GM19043 (cell line): ENCODE data around the gene CDX2.
A peak's percentile ranks its signal among the peaks of the same experiment; 100 is the strongest.
"Not testable (repeated sequence)": the region's sequence is repeated elsewhere in the genome, so short reads cannot be mapped to it uniquely, and the experiment has no call there.

Experiments used
- ATAC-seq: cut with Tn5 transposase; IDR thresholded peaks from one replicate; pipeline ENCODE4 v1.9.1; 2021; ENCODE audit warnings: low read depth; ENCODE audit not compliant: unreplicated experiment

CDX2 gene, protein sequence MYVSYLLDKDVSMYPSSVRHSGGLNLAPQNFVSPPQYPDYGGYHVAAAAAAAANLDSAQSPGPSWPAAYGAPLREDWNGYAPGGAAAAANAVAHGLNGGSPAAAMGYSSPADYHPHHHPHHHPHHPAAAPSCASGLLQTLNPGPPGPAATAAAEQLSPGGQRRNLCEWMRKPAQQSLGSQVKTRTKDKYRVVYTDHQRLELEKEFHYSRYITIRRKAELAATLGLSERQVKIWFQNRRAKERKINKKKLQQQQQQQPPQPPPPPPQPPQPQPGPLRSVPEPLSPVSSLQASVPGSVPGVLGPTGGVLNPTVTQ

DNA sequence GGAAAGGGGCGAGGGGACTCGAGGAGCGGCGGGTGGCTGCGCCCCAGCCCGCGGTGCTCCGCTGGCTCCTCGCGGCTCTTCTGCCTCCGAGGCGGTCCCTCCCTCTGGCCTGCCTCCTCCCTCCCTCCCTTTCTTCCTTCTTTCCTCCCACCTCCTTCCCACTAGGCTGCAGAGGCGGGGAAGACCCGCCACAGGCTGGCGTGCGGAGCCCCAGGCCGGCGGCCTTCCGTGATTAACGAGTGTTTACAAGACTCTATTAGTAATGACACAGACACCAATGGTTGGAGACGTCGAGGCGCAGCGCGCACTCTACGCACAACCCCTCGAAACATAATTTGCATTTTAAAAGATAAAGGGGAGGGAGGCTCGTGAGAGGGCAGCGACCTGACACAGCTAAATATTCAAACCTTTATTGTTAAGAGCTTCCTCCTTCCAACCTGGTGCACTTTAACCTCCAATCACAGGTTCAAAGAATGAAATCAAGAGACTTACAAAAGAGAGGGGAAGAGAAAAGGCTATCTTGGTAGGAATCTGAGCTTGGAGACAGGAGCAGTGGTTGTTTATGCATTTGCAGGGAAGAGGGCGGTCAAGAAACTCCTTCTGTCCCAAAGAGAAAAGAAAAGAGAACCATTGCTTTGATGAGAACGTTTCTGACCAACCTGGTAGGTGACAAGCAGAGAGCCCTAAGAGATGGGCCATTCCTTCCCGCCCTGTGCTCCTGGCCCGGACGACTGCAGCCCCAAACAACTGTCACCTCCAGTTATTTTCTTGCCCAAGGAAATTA lies at the start of gene CDX2:
Gene CDX2, minus strand, starts transcription at position 234 of the 784 bp plus-strand sequence. CDS start 309 bp downstream, outside the sequence.
- no peak for ATAC-seq

DNA sequence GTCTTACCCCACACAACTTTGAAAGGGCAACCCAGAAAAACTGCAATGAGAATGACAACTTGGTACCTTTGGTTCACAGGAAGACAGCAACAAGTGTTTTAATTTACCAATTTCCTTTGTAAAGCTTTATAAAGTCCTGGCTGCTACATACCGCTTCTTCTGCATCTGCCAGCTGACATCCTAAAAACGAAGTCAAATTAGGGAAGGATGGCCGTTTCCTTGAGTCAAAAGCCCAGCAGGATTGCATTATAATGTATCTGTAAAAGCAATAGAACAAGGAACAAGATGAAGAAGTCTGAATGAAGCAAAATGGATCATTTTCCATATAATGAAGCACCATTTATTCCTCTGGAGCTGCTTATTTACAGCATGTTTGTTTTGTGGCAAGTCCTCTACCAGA lies 45.2 kb upstream of the CDX2 start:
- no peak for ATAC-seq

DNA sequence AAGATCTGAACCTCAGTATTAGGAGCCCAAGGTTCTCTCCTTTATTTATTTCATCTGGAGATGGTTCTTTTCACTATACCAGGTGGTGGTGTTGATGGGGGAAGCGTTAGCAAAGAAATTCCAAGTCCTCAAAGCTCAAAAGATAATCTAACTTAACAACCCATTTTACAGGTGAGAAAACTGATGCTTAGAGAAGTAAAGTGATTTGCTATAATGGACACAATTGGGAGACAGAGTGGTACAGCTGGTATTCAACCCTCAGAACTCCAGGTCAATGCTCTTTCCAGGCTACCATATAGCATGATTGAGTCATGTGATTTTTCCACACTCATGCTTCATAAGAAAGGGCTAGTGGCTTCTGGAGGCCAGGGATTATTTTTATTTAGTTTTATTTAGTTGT lies 44.4 kb upstream of the CDX2 start:
- no peak for ATAC-seq

DNA sequence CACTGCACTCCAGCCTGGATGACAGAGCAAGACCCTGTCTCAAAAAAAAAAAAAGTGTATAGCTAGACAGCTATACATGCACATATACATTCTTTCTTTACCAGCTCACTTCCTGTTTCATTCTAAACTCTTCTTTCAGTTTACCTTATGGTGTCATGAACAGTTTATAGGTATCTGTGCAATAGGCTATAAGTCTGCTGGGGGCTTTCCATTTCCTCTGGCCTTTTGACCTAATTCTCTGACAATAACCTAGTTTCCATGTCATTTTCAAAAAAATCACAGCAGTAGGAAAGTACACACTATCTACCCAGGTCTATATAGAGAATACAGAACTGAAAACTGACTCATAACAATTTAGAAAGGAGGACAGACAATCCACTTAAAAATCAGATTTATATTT lies 43.8 kb upstream of the CDX2 start:
- peak; percentile 87 for ATAC-seq

DNA sequence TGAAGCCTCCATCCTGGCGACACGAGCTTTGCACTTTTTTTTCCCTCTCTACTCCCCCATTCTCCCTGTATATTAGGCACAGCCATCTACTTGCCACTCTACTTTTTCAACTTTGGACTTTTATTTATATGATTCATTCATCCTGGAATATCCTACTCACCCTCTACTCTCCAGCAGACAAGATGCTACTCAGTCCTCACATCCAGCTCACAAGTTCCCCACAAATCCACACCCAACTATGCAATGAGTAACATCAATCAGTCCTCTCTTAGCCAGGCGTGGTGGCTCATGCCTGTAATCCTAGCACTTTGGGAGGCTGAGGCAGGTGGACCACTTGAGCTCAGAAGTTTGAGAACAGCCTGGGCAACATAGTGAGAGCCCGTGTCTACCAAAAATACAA lies 43.3 kb upstream of the CDX2 start:
- ATAC-seq, result no peak

DNA sequence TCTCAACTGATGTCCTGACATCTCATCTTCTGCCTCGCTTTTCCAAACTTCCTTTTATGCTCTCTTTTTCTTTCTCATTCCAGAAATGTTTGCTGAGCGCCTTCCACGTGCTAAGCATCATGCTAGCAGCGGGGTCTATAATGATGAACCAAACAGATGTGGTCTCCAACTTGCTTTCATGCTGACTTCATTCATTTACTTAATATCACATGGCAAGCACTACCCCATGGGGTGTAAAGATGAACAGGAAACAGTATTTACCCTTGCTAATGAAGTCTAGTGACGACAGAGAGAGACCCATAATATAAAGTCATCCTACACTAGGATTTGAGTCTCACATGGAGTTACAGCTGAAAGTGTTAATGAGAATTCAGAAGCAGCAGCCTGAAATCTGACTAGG lies 40.9 kb upstream of the CDX2 start:
- no peak for ATAC-seq

DNA sequence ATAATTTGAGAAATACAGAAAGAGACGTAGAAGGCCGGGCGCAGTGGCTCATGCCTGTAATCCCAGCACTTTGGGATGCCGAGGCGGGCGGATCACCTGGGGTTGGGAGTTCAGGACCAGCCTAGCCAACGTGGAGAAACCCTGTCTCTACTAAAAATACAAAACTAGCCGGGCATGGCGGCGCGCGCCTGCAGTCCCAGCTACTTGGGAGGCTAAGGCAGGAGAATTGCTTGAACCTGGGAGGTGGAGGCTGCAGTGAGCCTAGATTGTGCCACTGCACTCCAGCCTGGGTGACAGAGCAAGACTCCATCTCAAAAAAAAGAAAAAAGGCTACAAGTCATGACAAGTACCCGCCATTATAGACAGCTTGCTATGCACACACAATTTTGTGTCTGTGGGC lies 35.9 kb upstream of the CDX2 start:
- not testable (repeated sequence) for ATAC-seq

DNA sequence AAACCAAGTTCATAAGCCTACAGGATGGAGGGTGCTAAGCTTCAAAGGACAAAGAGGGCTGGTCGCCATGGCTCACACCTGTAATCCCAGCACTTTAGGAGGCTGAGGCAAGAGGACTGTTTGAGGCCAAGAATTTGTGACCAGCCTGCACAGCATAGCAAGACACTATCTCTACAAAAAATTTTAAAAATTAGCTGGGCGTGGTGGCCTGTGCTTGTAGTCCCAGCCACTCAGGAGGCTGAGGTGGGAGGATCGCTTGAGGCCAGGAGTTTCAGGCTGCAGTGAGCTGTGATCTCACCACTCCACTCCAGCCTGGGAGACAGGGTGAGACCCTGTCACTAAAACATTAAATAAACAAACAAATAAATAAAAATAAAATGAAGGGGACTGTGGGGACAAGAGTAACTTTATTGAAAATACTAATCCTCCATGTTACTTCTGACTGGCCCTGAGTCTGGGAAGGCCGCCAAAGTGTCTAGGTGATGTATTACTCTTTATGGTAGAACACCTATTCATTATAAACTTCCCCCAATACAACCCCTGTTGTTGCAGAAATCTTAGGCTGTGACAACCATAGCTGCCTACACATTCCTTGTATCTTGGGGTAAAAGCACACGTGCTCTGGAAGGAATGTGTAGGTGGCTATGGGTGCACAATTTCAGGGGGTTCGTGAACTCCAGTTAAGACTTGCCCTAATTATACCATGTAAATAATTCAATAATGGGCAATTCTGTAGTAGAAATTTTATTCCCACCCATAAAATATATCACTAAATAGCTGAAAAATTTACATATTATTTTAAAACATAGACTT lies 34.0 kb upstream of the CDX2 start:
- ATAC-seq, result no peak

DNA sequence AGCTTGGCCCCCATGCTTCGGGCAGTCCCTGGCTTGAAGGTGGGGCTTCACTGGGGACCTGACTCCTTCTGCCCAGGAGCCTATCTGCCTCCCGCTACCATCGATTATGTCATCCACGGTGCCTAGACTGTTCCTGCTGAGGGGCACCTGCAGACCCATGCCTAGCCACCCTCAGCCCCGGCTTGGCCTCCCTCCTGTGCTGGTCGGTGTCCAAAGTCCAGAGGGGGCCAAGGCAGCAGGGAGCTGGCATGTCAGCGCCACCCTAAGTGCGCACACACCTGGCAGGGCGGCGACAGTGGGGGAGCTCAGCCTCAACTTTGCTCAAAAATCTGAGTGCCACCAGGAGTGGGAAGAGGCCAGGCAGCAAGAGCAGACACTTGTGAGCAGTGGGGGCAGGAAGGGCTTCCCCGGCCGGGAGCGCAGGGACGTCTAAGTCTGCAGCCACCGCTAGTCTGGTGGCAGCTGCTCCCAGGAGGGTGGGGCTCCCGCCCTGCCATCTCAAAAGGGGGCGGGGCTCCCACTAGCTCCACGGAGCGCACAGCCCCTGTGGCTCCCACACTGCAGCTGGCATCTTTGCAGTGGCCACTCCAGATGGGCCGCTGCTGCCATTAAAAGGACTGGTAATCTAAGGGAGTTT lies 32.8 kb upstream of the CDX2 start:
- ATAC-seq, result no peak

DNA sequence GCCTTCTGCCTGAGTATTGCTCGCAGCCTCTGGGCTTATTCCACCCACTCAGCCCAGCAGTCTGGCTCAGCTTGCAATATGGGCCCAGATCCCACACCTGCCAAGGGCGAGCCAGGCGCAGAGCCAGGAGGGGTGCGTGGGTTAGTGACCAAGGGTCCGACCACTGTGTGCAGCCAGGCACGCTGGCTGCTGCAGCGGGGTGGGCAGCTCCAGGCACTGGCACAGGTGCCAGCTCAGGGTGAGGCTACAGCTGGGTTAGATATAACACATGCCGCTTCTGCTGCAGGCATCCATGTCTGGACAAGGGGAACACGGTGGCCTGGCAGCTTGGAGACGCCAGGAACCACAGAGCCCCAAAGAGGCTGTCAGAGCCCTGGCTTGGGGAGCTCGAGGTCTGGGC lies 31.9 kb upstream of the CDX2 start:
- ATAC-seq, result no peak

DNA sequence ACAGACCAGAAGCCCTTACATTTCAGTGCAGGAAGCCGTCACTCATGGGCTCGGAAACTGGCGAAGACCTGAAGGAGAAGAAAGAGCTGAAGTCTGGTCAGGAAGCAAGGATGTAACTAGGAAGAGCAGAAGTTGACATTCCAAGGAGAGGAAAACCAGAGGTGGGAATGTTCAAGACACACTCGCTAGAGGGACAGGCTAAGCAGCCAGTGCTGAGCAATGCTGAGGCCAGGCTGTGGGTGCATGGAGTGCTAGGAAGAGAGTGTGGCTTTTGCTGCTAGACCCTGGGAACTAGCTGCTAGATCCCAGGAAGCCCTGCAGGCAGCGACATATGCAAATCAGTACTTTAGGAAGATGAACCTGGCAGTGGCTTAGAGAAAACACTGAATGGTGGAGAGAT lies 31.5 kb upstream of the CDX2 start:
- ATAC-seq, result no peak

DNA sequence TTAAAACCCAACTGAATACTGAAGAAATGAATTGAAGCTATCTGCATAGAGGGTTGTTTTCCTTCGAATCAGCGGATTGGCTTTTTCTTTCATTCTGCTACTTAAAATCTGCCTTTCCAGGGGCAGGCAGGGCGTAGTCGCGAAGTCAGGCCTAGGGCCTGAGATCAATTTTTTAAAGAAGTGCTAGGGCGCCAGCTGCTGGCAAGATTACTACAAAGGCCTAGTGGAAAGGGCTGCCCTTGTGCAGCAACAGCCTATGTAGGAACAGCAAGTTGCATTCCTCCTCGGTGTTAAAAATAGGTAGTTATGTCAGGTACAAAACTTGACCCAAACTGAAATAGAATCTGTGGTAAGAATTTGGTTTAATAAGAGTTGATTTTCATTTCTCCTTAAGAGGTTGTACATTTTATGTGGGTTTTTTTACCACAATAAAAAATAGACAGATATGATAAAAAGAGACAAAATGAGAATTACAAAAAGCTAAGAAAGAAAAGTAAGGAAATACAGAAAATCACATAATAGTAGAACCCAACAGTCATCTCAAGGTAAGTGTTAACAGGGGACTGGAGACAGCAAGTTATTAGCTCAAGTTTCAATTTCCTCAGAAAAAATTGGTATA lies 28.9 kb upstream of the CDX2 start:
- ATAC-seq, result no peak

DNA sequence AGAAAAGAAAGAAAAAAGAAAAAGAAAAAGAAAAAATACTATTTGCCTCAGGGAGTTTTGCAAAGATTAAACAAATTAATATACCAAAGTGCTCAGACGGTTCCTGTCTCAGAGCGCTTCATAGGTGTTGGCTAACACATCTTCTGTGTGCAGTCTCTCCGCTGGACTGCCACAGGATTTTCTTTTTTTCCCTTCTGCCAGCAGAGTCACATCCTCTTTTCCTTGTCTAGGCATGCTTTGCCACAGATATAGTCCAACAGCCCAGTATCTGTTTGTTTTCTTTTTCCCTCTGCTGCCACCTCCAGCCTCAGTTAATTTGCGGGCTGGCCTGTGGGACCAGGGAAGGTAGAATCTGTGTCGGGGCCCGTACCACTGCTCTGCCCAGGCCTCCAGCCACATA lies 22.8 kb upstream of the CDX2 start:
- ATAC-seq, result no peak

DNA sequence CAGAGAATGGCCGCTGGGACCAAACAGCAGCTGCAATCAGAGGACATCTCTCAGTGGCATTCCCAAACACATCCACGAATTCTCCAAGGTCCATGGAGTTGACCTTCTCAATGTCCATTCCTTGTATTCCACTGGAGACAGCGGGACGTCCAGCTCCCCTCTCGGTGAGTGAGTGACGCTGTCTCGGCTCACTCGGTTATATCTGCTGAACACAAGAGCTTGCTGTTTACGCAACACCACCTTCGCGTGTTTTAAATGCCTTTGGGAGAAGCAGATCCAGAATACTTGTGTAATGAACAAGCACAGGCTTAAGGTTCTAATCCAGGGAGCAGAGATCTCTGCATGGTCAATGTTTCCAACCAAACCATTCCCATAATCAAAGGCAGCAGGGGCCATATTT lies 19.4 kb upstream of the CDX2 start, which contains the start of gene URAD:
Gene URAD, minus strand, starts transcription at position 174 of the 400 bp plus-strand sequence. Its CDS starts 56 bp downstream, at position 118.
- no peak for ATAC-seq

DNA sequence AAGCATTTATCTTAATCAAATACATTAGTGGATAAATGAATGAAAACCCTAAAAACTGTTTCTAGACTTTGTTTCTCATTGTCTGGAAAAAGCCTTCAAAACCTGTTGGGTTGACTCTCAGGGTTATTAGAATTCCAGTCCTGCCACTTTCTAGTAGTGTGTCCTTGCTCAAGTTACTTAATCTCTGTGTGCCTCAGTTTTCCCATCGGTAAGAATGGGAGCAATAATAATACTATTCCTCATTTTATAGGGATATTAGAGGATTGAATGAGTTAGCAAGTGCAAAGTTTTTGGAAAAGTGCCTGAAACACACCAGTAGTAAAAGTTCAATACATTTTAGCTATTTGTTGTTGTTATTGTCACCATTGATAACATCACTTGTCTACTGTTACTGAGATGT lies 16.5 kb upstream of the CDX2 start:
- ATAC-seq, result no peak

DNA sequence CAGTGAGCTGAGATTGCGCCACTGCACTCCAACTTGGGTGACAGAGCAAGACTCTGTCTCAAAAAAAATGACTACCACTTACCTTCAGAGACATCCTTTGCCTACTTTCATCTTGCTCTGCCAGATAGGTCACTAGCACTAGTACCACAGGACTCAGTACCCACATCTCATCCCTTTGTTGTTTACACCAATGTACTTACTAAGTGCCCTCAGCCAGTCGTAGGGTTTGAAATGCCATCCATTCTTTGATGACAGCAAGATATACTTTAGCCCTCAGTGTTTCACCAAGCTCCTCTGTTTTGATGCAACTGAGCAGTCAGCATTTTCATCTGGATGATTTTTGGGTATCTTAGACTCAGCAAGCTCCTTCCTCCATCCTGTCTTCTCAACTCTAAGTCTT lies 13.2 kb upstream of the CDX2 start:
- no peak for ATAC-seq

DNA sequence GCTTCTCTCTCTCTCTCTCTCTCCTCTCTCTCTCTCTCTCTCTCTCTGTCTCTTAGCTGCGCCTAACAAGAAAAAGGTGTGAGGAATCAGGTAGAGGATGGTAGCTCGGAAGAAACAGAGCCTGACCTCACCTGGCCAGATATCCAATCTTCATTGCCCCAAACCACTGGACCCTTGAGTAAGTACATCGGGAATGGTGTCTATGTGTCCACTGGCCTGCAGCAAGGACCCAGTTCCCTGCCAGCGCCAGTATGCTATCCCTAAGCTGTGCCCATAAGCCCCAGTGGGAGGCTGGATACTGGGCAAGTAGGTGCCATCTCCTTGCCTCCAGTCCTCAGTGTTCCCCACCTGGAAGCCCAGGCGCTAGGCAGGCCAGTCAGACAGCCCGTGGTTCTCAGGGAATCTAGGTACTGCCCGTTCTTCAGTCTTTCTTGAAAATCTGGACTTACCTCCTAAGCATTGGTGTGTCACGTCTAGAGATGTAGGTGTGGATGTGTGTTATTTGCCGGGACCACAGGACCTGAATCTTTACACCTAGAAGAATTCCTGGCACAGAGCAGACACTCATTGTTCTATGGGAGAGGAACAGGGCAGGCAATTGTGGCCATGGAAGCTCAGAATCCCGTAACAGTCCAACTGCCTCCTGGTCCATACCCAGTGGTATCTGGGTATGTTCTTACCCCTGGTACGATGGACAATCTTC lies 12.0 kb upstream of the CDX2 start:
- no peak for ATAC-seq

DNA sequence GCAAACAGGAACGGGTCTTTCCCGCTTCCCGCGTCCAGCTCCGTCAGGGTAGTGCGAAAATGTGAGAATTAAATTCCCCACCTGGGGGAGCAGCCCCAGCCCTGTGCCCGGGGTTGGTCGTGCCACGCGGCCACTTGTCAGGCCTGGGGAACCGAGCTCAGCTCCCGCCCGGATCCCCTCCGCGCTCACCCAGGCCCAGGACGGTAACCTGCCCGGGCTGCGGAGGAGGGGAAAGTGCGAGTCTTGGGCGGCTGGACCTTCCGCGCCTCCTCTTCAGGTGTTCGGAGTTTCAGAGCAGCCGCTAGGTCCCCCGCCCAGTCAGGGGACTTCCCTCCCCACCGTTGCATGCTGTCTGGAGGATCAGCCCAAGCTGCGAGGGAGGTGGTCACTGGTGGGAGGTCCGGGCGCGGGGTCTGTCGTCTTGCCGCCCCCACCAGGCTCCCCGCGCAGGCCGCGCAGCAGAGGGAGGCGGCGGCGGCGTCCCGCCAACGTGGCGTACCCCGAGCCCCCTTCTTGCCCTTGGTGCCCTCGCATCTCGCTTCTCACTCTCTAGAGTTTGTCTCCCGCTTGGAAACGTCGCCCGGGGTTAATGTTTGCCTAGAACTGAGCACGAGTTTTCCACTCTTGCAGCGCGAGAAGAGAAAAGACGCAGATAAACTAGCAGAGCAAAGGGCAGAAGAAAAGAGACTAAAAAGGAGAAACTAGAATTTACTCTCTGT lies 11.3 kb upstream of the CDX2 start:
- no peak for ATAC-seq

DNA sequence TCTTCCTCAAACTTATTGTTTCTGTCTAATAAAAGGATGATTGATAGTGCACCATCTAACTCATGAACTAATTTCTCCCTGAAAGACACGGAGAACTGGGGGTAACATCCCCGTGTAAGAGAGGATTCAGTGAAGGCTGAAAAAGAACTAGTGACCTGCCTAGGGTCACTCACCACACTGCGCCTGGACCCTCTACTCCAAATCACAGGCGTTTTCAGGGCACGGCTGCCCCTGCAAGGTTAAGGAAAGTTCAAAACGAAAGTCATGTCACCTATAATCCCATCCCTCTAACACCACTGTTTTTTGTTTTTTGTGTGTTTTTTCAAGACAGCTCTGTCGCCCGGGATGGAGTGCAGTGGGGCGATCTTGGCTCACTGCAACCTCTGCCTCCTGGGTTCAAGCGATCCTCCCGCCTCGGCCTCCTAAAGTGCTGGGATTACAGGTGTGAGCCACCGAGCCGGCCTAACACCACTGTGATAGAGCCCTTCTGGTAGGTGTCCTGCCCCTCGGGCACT lies 10.7 kb upstream of the CDX2 start:
- ATAC-seq, result no peak
